PC-9 (cell line): ENCODE results near the gene PHOX2B. TPM values are rescaled to one million over a fixed set of nuclear protein-coding genes. Genes with fewer than 3 reads are reported as not detected.

Experiments used
- BruUV-seq: library from RNA; stranded (reverse); fragments of 400-500 nt; replicated peaks from 2 replicates; lab custom pipeline; 2021; lab: Mats Ljungman, UMichigan
- CTCF ChIA-PET: fragments of 300-600 bp; sonication (Branson Sonifier 250); formaldehyde crosslinking; loops from one replicate; lab custom pipeline; 2022; ENCODE audit warnings: antibody characterized with exemption; lab: Charles Lee
- POLR2A ChIA-PET: fragments of 300-600 bp; sonication (Branson Sonifier 250); formaldehyde crosslinking; loops from one replicate; lab custom pipeline; 2022; ENCODE audit warnings: antibody characterized with exemption; ENCODE audit not compliant: unreplicated experiment; lab: Charles Lee
- DNase-seq, 2 experiments: peaks; one replicate each; pipeline versions ENCODE4 v3.0.0 to v3.0.0-alpha.2; 2015 to 2022; ENCODE audit warnings: mixed read lengths in 1 of 2
- H2AFZ ChIP-seq: fragments of 200-600 bp; sonication (generic); 2 replicates; pipeline ENCODE4 v1.8.1; 2017; ENCODE audit warnings: antibody characterized with exemption
- H3F3A ChIP-seq: fragments of 200-600 bp; sonication (generic); 2 replicates; pipeline ENCODE4 v1.8.1; 2017; ENCODE audit warnings: antibody characterized with exemption, mild to moderate bottlenecking, low read depth; ENCODE audit not compliant: insufficient read depth
- H3K27ac ChIP-seq: fragments of 200-600 bp; sonication (generic); 2 replicates; pipeline ENCODE4 v1.6.1; 2016; ENCODE audit warnings: mixed run types
- H3K27me3 ChIP-seq: fragments of 200-600 bp; sonication (generic); 2 replicates; pipeline ENCODE4 v1.6.1; 2016; ENCODE audit warnings: low read depth, mixed run types; ENCODE audit not compliant: insufficient read depth
- H3K36me3 ChIP-seq: fragments of 200-600 bp; sonication (generic); 2 replicates; pipeline ENCODE4 v1.6.1; 2016; ENCODE audit warnings: low read depth, mixed run types
- H3K4me1 ChIP-seq: fragments of 200-600 bp; sonication (generic); replicated peaks from 2 replicates; pipeline ENCODE4 v1.6.1; 2016; ENCODE audit warnings: mixed run types; ENCODE audit not compliant: insufficient read depth
- H3K4me2 ChIP-seq: fragments of 200-600 bp; sonication (generic); 2 replicates; pipeline ENCODE4 v1.6.1; 2017; ENCODE audit warnings: mixed run types
- H3K4me3 ChIP-seq: fragments of 200-600 bp; sonication (generic); 2 replicates; pipeline ENCODE4 v1.6.1; 2016; ENCODE audit warnings: mixed run types
- H3K79me2 ChIP-seq: fragments of 200-600 bp; sonication (generic); 2 replicates; pipeline ENCODE4 v1.6.1; 2017; ENCODE audit warnings: low read depth, mixed run types
- H3K9me2 ChIP-seq: fragments of 200-600 bp; sonication (generic); 2 replicates; pipeline ENCODE4 v1.8.1; 2017; ENCODE audit warnings: mild to moderate bottlenecking; ENCODE audit not compliant: insufficient read depth
- H3K9me3 ChIP-seq: fragments of 200-600 bp; sonication (generic); 2 replicates; pipeline ENCODE4 v1.8.1; 2016; ENCODE audit warnings: low read depth; ENCODE audit not compliant: insufficient read depth
- H4K20me1 ChIP-seq: fragments of 200-600 bp; sonication (generic); 2 replicates; pipeline ENCODE4 v1.8.1; 2017; ENCODE audit not compliant: insufficient read depth
- EZH2 ChIP-seq: fragments of 200-600 bp; sonication (generic); IDR thresholded peaks from 2 replicates; pipeline ENCODE4 v1.8.0; 2017; ENCODE audit warnings: antibody characterized with exemption, low read depth
- intact Hi-C: fragments of 100-400 bp; cut with micrococcal nuclease; formaldehyde crosslinking; loops from one replicate; pipeline ENCODE4 v1.10.0; 2022; ENCODE audit not compliant: unreplicated experiment
- total RNA-seq: library from RNA; stranded (reverse); gene quantifications from 2 replicates; pipeline ENCODE4 v1.2.3, GENCODE V29; 2021
- TF ChIP-seq, protein P1 (sequence below): fragments of 200-600 bp; sonication (generic); conservative IDR thresholded peaks from 2 replicates; pipeline ENCODE4 v1.6.1; 2017; ENCODE audit warnings: mixed run types, antibody characterized with exemption, mild to moderate bottlenecking, moderate library complexity

PHOX2B gene
- total RNA-seq, 1 experiment from 2014 or later, result not detected

DNA sequence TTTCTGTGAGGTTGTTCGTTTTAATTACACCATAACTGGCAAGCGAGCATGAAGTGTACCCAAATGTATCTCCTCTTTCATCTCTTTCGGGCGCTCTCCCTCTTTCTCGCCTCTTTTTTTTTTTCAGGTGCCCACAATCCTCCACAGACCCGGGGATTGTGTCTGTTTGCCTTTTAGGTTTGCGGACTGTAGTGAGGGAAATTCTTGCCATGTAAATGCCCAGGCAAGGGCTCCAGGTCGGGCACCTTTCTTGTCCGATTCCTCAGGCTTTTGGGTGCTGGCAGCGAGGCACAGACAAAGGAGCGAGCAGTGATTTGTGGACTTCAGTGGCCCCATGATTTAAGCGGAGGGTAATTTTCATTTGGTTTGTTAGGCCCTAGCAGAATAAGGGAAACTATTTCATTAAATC is 1.1 kb upstream of the PHOX2B start:
- intact Hi-C loops, result no loop called here
- H3K36me3 ChIP-seq, result no peaks in the 10 kb centered on the region
- BruUV-seq, result no TSS peak
- TF ChIP-seq EZH2, result no peak
- TF ChIP-seq, protein P1, sequence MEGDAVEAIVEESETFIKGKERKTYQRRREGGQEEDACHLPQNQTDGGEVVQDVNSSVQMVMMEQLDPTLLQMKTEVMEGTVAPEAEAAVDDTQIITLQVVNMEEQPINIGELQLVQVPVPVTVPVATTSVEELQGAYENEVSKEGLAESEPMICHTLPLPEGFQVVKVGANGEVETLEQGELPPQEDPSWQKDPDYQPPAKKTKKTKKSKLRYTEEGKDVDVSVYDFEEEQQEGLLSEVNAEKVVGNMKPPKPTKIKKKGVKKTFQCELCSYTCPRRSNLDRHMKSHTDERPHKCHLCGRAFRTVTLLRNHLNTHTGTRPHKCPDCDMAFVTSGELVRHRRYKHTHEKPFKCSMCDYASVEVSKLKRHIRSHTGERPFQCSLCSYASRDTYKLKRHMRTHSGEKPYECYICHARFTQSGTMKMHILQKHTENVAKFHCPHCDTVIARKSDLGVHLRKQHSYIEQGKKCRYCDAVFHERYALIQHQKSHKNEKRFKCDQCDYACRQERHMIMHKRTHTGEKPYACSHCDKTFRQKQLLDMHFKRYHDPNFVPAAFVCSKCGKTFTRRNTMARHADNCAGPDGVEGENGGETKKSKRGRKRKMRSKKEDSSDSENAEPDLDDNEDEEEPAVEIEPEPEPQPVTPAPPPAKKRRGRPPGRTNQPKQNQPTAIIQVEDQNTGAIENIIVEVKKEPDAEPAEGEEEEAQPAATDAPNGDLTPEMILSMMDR, result no peak
- H3K4me1 ChIP-seq, result no peaks in the 10 kb centered on the region
- H3K27ac ChIP-seq, result no peak overlapping the region
- ChIA-PET POLR2A (interaction anchor here (0.7 kb wide), 1 partner anchor 168 kb away, joined by 7 read pairs; no protein-coding TSS in a partner anchor), CTCF (no interaction called here)
- H3F3A ChIP-seq, result no peaks in the 10 kb centered on the region
- H3K9me3 ChIP-seq, result no peaks in the 10 kb centered on the region
- no peak overlapping the region for H3K4me2 ChIP-seq
- no peaks in the 10 kb centered on the region for H4K20me1 ChIP-seq
- no peaks in the 10 kb centered on the region for H3K9me2 ChIP-seq
- no peaks in the 10 kb centered on the region for H3K79me2 ChIP-seq
- DNase-seq, result no peak
- peaks cover 83% of the 10 kb centered on the region for H3K27me3 ChIP-seq
- H2AFZ ChIP-seq, result no peak overlapping the region
- no peak overlapping the region for H3K4me3 ChIP-seq

- H3K4me3 ChIP-seq, result no peak overlapping the region
- H3K27ac ChIP-seq, result no peak overlapping the region
- no peaks in the 10 kb centered on the region for H3K36me3 ChIP-seq
- H3K9me3 ChIP-seq, result no peaks in the 10 kb centered on the region
- H3F3A ChIP-seq, result no peaks in the 10 kb centered on the region
- H3K9me2 ChIP-seq, result no peaks in the 10 kb centered on the region
- no peaks in the 10 kb centered on the region for H4K20me1 ChIP-seq
- no peaks in the 10 kb centered on the region for H3K79me2 ChIP-seq
- intact Hi-C loops, result no loop called here
- no peaks in the 10 kb centered on the region for H3K4me1 ChIP-seq
- peaks cover 79% of the 10 kb centered on the region for H3K27me3 ChIP-seq
- DNase-seq, result no peak
- H3K4me2 ChIP-seq, result no peak overlapping the region
- ChIA-PET CTCF (interaction anchor here (0.6 kb wide), 1 partner anchor 1321 kb away, joined by 3 read pairs; no protein-coding TSS in a partner anchor), POLR2A (no interaction called here)
- H2AFZ ChIP-seq, result no peak overlapping the region
- BruUV-seq, result no TSS peak
- TF ChIP-seq, protein P1, result no peak
- TF ChIP-seq EZH2, result no peak
Observed at GRCh38 chr4:41748074-41748570, 403 bp downstream of the PHOX2B start.

DNA sequence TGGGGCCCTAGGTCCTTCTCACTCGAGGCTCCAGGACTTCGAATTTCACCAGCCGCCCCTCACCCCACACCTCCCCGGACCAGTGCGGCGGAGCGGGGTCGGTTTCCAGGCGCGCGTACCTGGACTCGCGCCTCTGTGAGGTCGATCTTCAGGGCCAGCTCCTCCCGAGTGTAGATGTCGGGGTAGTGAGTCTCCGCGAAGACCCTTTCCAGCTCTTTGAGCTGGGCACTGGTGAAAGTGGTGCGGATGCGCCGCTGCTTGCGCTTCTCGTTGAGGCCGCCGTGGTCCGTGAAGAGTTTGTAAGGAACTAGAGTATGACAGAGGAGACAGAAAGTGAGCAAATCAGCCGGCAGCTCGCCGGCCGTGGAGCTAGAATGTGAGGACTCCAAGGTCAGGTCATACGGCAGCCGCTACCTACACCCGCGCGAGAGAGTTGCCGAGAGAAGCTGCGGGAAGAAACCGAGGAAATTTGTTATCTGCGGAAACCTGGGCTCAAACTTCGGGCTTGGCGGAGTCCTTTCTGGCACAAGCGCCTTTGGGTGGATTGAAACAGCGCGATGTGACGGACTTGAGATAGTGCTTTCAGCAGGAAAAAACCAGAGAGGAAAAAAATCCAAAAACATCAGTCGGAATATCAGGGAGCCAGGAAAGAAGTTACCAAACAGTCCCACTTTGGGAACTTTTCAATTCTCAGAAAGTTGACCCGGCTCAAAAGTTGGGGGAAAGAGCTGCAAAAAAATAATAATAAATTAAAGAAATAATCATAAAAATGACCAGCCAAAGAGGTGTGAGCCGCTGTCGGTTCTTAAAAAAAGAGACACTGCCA is 1.1 kb downstream of the PHOX2B start:
- TF ChIP-seq EZH2, result no peak
- H3K9me2 ChIP-seq, result no peaks in the 10 kb centered on the region
- DNase-seq, result no peak
- H3K27me3 ChIP-seq, result peaks cover 76% of the 10 kb centered on the region; the same call in 1 of the 2 replicates
- no peak overlapping the region for H3K27ac ChIP-seq
- H3K4me2 ChIP-seq, result no peak overlapping the region
- no peak overlapping the region for H2AFZ ChIP-seq
- ChIA-PET POLR2A (no interaction called here), CTCF (interaction anchor here (0.6 kb wide), 1 partner anchor 1321 kb away, joined by 3 read pairs; no protein-coding TSS in a partner anchor)
- no peaks in the 10 kb centered on the region for H3K79me2 ChIP-seq
- H3F3A ChIP-seq, result no peaks in the 10 kb centered on the region
- no TSS peak for BruUV-seq
- no peaks in the 10 kb centered on the region for H3K9me3 ChIP-seq
- H3K4me3 ChIP-seq, result no peak overlapping the region
- H3K36me3 ChIP-seq, result no peaks in the 10 kb centered on the region
- intact Hi-C loops, result no loop called here
- no peaks in the 10 kb centered on the region for H4K20me1 ChIP-seq
- no peaks in the 10 kb centered on the region for H3K4me1 ChIP-seq
